NCI-H226 (cell line): ENCODE measurements around the gene CHST15.

Experiments
- DNase-seq: peaks from one replicate; pipeline ENCODE4 v3.0.0-alpha.2; 2015

CHST15 gene

DNA sequence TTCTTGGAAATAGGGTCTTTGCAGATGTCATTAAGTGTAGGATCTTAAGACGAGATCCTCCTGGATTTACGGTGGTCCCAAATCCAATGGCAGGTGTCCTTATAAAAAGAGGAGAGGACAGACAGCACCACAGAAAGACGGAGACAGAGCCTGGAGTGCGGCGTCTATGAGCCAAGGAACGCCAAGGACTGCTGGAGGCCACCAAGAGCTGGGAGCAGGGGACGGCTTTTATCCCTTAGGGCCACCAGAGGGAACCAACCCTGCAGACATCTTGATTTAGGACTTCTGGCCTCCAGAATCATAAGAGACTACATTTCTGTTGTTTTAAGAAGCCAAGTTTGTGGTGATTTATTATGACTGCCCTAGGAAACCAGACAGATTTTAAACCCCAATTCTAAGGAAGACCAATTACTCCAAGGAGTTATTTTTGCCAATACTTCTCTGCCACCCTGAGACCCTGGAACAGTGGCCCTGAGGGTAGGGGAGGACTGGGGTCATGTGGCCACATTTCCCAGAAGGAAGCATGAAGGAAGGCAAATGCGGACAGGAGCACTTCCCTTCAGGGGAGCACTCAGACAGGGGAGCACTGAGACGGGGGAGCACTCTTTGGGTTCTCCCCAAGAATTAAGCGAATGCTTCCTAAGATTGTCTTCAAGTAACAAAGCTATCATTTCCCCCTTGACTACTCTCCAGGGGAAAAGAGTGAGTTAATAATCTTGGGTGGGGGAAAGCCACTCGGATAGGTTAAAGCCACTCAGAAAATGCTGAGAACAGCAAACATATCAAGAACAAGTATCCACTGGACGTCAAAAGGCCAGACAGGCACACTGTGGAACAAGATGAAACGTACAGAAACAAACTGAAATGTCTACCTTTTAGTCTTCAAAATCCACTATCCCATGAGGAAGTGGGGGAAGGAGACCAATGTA is 67.5 kb downstream of the CHST15 start:
- no peak for DNase-seq

DNA sequence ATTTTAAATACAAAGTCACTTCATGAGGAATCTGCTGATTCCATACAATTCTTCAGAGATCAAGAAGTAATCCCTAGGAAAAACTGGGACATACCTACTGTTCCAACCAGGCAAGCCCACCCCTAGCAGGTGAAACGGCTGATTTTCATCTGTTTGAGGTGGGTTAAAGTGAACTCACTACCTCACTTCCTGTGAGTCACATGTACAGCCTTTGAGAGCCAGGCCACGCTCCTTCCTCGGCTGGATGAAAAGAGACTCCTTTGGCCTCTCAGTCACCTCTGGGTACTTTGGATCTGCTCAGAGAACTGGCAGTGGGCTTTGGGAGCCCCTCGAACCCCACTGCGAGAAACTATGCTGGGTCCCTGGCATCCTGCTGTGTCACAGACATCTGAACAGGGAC is 68.2 kb downstream of the CHST15 start:
- DNase-seq = no peak

DNA sequence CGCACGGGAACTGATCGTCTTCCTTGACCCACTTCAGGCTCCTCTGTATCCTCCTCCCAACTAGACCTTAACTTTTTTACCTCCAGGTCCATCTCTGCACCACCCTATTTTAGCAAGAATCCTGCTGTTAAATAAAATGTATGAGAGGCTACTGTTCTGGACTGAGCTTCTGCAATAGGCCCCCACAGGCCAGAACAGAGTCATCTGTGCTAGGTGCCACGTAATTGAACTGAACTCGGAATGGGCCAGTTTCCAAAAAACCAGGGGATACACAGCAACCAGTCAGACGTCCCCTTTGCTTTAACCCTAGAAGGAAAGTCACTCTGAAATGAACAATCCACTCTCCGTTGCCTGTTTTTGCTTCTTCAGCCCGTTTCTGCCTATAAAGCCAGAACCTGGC is 71.3 kb downstream of the CHST15 start:
- no peak for DNase-seq

DNA sequence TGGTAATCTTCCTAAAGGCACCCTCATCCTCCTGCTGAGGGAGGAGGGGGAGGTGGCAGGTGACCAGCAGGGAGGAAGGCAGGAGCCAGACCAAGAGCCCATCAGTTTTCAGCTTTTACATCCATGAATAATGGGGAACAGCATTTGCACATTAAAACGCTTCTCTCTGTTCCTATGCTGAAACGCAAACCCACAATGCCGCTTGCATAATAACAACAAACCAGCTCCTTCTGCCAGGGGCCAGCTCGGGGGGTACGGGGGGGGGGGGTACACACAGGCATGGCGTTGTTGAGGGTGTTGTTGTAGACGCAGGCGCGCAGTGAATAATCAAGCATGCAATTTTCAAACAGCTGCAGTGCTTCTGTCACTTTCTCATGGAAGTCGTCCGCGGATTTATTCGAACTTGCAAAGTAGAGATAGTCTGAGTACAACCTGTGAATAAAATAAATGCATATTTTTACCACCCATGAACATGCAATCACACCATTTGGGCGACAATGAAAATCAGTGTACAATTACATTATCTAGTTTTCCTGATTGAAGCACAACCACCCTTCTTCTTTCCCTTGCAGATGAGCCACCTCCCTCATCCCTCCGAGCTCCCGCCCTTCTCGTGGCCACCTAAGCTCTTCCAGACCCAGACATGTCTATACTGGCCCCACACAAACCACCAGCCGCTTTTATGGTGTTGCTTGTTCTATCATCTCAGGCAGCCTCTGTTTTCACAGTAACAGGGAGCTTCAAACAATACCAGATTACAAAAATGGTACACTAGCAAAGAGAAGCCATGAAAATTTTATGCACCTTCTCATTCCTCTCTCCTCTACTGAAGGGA is 72.2 kb downstream of the CHST15 start:
- DNase-seq = no peak

DNA sequence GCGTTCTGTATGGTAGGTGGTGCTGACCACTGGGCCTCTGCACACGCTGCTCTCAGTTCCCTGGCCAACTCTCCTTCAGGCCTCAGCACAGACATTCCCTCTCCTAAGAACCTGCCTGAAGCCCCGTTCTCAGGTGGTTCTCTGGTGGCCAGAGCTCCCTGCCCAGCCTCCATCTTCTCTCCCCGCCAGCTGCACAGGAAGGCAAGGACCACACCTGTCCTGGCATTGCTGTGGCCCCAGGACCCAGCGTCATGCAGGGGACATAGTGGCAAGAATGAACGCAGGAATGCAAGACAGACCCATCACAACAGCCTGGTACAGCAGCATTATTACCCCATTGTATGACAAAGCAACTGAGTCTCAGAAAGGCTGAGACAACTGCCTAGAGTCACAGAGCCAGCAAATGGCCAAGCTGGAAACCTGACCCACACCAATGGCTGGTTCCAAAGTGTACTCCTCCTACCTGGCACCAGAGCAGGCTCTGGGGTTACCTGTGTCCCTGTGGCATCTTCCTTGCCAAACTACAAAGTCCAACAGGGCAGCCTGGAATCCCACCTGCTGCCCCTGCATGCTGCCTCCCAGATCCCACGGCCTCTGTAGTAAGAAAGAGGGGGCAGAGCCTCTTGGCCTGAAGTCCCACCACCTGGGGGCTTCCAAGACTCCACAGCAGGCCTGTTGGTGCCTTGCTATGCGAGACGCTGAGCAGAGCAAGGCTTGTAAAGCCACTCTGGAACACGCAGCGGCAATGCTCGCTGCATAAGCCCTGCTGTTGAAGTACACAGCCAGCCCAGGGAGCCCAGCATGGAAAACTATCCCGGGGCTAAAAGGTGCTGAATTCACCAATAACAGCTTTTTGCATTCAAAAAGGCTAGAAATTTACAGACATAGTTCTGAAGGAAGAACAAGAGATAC is 73.3 kb downstream of the CHST15 start:
- no peak for DNase-seq

DNA sequence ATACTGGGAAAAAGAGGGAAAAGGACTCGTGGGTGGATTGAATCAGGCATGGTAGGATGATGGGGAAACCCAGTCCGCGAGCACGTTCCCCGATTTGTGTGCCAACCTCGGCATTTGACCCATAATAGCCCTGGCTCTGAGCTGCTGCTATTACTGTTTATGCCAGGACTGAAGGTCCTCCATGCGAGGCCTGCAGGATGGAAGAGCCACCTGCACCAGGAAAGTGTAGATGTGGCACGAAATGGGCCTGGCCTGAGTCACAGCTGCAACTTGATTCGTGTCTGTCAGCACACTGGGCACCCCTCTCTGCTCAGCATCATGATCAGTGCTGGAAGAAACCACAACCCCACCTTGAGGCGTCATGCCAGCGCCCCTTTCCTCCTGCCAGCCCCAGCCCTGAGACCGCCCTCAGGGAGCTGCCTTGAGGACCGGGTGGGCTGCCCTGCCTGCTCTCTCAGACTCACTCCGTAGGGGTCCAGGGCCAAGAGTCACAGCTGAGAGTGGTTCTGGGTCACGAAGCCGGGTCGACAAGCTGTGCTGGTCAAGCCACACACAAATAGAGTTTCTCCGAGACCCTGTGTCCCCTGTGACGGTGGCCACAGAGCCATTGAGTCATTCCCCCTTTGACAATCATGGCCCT is 74.4 kb downstream of the CHST15 start:
- no peak for DNase-seq

DNA sequence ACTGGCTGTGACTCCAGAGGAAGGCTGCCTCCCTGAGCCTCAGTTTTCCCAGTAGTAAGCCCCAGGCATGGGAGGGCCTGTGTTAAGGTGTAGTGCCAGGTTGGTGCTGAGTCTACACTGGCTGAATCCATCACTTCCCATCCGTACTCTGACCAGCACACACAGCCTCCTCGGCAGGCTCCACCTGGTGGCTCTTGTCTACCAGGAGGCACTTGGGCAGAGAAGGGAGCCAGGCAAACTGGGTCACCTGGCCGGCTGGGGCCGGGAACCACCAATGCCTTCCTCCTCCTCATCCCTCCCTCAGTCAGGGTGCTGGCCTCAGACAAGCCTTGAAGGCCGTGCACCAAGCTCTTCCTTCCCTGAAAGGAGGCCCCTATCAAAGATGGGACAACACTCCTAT is 75.7 kb downstream of the CHST15 start:
- no peak for DNase-seq

DNA sequence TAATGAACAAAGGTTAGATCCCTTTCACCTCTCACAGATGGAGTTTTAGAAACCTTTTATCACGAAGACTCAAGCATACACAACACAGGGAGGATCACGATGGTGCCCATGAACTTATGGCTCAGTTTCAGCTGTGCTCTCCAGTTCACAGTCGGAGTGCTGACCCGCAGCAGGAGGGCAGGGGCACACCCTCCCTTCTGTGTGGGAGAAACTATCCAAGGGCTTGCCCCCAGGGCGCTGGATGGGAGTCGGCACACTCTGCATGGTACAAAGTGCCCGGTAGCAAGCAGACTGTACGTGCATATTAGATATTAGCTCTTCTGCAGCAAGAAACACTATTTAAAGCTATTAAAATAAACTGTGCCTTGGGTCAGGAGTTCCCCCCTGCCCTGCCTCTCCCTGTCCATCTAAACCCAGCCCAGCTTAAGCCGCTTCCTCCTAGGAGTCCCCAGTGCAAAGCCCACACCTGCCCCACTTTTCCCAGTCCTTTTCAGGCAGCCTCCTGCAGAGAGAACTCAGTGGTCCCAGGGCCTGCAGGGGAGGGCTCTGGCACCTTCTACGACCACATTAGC is 76.5 kb downstream of the CHST15 start:
- DNase-seq = no peak

DNA sequence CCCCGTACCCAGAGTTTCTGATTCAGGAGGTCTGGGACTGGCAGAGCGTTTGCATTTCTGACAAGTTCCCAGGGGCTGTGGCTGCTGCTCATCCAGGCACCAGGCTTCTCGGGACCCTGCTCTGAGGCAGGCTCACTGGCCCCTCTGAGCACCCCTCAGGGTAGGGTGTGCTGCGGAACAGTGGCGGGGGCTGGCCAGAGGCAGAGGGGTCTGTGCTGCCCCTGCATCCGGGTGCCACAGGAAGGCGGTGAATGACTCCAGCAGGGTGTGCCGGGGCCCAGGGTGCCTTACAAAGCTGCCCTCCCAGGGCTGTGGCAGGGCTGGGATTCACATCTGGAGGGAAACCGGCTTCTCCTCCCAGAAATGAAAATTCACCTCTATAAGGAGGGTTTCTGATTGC is 77.4 kb downstream of the CHST15 start:
- no peak for DNase-seq

DNA sequence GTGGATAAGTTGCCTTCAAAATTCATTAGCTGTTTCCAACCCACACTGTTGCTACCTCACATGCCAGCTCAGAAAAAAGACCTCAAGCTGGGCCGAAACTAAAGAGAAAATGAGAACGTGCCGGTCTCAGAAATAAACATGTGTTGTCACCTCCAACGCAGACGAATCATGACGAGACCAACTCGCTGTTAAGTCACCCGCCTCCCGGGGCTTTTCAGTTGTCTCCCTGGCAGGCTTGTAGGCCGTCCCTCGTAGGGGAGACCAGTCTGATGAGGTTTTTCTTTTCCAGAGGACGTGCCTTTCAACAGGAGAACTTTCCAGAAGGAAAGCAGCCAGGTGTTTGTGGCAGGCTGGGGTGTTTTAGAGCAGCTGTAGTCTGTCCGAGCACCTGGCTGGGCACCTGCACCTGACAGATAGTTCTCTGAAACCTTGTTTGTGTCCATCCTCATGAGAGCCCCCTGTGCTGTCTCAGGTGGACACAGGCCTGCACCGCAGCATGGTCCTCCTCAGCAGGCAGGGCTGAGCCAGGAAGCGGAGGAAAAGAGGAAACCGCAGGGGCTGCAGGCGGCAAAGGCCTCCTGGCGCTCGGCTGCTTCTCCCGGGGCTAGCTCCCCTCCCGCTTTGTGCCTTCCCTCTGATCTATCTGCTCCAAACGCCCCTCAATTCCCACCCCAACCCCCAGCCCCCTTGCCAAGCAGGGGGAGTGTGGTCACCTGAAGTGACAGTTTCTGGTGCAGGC is 78.8 kb downstream of the CHST15 start:
- DNase-seq = no peak

DNA sequence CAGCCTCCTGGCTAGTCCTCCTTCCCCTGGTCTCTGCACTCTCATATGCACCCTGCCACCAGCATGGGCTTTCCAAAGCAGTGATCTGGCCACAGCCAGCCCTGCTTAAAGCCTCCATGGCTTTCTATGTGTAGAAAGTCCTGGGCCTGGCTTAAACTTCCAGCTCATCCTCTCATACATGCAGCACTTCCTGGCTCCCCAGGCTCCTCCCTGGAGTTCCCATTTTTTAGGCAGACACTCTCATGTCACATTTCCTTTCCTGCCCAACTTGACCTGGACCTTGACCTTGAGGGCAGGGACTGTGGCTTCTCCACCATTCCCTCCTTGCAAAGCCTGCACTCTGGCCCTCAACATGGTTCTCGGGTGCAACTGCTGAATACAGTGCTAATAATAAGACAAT is 79.5 kb downstream of the CHST15 start:
- no peak for DNase-seq

DNA sequence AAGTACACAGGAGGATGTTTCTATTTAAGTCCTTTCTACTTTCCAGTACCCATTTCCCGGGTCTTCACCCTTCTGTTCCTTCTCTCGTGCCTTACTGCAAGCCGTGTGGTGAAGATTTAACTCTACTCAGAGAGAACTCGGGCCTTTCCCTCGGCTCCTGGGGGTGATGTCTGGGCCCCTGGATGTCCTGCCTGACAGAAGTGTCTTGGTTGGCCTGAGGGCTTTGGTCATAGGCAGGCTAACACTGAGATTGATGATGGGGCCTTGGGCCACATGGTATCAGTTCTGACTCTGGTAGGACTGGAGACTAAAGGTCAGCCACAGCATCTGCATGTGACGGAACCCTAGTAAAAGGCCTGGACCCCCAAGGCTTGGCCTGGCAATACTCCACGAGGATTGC is 80.4 kb downstream of the CHST15 start:
- DNase-seq = no peak

DNA sequence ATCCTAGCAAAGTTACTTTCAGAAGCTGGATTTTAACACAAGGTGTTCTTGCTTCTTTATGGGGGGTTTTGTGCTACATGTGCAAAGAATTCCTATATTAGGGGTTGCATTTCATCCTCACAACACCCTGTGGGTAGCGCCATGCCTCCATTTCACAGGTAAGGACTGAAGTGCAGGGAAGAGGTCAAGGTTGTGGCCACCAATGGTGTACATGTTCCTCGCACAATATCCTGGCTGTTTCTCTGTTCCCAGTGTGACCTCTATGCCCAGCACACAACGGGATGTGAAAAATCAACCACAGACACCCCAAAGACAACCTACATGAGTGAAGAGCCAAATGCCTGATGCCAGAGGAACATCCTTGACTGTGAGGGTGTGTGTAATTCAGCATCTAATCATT is 80.8 kb downstream of the CHST15 start:
- no peak for DNase-seq

DNA sequence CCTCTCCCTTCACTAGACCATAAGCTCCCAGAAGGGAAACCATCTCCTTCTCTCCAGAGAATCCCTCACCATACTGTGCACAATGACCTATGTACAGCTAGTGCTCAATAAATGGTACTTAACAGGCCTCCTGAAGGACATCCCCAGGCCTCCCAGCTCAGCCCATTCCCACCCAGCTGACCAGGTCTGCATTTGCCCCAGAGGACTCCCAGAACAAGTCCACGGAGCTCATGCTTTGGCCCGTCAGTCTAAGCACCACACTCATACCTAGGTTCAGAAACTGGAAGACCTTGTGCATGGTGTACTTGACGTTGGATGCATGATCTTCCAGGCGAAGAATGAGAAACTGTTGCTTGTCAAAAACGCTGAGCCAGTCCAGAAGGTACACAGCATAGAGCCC is 81.3 kb downstream of the CHST15 start:
- DNase-seq = no peak

DNA sequence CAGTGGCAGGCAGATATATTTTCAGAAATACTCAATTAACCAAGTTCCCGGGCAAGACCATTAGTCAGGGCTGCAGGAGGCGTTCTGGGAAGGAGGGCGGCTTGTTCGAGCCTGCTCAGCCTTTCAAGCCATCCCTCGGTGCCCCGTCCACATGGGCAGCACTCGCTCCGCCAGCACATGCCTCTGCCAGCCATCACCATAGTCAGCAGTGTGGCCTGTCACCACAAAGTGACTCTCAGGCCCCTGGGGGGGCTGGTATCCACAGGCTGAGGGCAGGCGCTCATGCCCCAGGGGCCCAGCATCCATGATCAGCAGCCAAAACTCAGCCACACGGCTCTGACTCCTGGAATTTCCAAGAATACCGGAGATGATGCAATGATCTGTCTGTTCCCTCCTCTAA is 81.9 kb downstream of the CHST15 start:
- no peak for DNase-seq

DNA sequence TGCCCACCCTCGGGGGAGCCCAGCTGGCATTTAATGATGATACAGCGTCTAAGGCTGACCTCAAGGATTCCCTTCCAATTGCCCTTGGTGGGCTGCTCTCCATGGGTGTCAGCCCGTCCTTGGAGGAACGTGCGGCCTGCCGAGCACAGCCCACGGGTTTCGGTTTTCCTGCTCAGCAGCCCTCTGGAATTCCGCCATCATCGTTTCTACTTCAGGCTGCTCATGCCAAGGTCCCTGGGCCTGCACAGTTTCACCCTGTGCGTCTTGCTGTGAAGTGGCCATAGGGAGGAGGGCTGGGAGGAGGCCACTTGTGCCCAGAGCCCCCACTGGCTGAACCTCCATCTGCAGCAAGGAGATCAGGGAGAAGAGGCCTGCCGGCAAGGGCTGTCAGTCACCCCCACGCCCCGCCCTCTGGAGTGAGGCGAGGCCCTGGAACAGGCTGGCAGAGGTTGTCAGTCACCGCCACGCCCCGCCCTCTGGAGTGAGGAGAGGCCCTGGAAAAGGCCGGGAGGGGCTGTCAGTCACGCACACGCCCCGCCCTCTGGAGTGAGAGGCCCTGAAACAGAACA is 82.8 kb downstream of the CHST15 start:
- no peak for DNase-seq

DNA sequence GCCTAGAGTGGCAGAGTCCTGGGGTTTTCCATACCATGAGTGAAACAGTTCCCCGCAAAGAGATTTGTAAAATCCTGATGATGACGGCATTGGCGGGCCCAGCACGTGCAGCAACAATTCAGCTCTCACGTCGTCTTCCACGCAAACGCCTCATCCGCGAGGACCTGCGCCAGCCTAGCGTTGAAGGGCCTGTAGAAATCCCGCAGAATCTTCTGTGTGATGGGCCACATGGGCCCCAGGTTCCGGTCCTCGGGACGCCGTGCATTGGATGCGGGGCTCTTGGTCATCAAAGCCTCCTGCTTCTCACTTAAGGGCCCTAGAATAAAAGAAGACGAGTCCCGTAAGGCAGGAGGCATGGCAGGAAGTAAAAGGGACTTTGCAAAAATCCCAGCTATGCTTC is 83.4 kb downstream of the CHST15 start:
- DNase-seq = no peak

DNA sequence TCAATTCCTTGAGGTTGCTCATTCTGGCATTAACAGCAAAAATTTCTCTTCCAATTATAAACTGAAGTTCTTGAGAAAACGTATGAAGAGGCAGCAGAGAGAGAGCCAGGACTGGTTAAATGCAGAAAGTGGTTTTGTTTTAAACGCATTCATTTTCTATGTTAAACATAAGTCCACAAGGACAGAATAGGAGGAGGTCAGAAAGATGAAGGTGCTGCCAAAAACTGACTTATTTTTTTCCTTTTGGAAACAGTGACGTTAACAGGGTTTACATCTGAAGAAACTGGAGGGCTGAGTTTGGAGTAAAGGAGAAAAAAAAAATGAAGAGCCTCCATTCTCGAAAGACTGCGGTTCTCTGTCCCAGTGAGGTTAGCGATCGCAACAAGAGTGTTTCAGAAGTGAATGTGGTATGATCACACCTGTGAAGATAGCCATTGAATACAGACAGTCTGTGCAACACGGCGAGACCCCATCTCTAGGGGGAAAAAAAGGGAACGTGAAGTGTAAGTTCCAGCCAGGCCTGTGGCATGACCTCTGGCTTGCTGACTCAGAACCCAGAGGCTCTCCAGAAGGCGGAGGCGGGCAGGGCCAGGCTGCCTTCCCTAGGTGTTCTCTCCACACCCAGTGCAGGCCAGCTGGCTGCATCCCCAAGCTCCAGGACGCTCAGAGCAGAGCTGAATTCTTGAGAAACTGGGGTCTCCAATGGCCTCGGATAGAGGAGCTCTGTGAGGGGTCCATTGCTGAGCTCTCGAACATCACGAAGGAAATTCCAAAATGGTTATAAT is 84.0 kb downstream of the CHST15 start:
- DNase-seq = no peak

DNA sequence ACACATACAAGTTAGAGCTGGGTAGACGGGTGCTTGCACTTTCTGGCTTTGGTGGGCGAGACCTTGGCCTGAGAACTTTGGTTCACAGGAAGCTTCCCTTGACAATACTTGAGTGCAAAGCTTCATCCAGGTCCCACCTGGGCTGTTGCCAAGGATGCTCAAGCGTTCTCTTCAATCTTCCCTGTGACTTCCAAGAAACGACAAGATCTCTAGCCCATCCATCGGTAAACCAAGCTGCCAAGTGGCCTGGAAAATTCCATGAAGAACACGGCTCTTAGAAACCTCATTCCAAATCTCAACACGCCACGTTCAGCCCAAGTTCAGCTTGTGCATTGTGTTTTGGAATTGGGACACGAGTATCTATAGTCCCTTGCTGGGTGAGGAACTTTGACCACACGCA is 84.7 kb downstream of the CHST15 start:
- DNase-seq = no peak

DNA sequence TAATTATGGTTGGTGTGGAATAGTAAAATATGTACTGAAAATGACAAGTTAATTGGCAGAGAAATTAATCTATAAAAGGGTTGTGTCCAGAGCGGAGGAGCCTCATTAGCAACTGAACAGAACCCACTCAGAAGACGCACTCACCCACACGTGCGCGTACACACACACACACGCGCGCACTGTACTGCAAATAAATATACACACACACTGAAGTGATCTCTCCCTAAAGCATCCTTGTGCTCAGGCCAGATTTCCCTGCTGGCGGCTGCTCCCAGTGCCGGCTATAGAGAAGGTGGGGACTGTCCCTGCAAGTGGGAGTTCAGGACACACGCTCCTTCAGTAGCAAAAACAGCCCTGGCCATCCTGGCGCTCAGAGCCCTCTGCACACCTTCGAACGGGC is 85.2 kb downstream of the CHST15 start:
- no peak for DNase-seq
